CD4-positive, alpha-beta T cell treated with Interleukin-17A for 4 hours (primary cell): Measurements from ENCODE around the gene XPNPEP1.

Experiments
- DNase-seq: peaks from one replicate; pipeline ENCODE4 v3.0.0-alpha.2; 2020; ENCODE audit warnings: mixed read lengths

The XPNPEP1 gene

DNA sequence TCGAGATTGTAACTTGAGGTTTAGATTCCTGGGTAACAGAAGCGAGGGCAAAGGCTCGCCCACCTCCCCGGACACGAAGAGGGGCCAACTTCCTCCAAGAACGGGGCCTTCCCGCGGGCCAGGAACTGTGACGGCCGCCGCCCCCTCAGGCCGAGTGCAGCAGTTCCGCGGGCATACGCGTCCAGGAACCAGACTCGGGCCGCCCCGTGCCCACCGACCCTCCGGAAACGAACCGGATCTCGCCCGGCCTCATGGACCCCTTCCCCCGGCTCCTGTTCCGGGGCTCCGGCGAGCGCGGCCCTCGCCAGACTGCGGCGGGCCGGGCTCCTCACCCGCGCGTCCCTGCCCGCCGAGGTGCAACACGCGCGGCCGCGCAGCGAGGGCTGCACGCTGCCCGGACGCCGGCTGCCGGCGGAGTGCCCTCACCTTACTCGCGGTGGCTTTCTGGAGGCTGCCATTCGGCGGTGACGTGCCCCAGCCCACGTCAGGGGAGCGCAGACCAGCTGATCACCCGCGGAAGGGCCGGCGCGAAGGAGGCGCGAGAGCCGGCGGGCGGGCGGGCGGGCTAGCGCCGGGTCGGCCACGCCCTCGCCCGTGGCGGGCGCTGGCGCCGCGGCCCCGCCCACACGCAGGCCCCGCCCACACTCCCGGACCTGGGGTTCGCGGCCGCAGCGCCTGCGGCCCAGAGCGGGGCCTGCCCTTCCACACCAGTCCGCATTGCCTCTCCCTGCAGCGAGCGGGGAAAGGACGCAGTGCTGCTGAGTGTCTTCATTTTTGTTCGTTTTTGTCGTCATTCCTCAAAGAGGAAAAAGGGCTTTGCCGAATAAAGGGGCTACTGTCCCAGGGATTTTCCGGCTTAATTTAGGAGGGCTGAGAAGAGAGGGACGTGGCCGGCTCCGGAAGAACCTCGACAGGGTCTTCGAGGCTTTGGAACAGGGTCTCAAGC, at the start of gene XPNPEP1:
Gene XPNPEP1 (minus strand): TSS at position 536 of the 946 bp plus-strand sequence. CDS start 78 bp downstream, at position 458.
- DNase-seq: peak; percentile 87

DNA sequence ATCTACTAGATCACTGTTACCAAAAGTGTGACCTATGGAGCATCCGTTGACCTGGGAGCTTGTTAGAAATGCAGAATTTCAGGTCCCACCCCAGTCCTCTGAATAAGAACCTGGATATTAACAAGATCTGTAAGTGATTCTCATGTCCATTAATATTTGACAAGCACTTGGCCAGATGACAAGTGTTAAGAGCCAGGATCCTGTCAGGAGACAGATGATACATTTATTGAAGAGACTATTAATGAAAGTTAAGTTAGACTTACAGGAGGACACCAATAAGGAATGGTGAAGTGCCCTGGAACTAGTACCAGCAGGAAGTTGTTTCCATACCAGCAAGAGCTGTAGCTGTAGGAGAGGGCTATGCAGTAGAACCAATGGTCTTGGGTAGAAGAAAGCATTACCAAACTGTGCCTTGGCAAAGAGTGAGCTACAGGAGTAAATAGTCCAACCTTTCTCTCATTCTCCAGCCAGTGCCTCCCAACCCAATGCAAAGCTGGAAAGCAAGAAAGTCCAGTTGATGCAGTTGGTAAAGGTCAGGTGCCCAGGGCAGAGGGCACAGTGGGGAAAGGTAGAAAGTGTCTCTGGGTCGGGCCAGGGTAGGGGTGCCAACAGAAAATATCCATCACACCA, 49.2 kb upstream of the XPNPEP1 start:
- DNase-seq: no peak

DNA sequence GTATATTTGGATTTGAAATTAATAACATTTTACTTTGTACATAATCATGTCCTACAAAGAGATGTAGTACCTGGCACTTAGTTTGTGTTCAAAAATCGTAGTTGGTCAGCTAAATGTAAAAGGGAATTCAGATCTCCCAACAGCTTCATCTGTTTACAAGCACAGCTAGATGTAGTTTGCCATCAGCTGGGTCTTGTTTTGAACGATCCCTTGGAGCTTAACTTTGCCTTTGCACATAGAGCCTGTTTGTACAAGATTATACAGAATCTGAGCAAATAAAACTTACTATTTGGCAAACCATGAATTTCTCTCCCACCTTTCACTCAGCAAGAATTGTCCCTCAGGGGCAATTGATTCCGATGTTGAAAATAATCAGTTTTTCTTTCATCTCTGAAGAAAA, 48.3 kb upstream of the XPNPEP1 start:
- no peak for DNase-seq

DNA sequence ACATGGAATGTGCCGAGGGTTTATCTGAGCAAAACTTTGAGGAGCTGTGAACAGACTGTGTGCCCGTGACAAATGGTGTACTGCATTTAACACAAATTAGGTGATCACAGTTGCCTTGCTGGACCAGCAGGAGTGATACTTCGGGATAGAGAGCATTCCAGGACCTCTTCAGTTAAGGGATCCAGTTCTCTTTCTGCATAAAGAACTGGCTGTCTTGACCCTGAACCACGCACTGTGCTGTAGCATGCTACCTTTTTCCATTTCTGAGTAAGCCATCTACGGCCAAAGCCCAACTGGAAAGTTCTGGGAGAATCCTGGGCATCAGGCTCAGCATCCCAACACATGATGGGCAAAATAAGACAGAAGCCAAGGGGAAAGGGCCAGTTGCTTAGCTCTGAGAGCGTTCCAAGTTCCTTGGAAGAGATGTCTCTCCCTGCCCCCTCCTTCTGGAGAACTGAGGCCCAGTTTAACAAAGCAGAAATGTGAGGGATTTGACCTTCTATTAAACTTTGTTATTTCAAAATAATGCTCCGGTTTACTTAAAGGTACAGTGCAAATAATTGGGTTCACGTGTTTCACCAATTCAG, 46.5 kb upstream of the XPNPEP1 start:
- DNase-seq: no peak

DNA sequence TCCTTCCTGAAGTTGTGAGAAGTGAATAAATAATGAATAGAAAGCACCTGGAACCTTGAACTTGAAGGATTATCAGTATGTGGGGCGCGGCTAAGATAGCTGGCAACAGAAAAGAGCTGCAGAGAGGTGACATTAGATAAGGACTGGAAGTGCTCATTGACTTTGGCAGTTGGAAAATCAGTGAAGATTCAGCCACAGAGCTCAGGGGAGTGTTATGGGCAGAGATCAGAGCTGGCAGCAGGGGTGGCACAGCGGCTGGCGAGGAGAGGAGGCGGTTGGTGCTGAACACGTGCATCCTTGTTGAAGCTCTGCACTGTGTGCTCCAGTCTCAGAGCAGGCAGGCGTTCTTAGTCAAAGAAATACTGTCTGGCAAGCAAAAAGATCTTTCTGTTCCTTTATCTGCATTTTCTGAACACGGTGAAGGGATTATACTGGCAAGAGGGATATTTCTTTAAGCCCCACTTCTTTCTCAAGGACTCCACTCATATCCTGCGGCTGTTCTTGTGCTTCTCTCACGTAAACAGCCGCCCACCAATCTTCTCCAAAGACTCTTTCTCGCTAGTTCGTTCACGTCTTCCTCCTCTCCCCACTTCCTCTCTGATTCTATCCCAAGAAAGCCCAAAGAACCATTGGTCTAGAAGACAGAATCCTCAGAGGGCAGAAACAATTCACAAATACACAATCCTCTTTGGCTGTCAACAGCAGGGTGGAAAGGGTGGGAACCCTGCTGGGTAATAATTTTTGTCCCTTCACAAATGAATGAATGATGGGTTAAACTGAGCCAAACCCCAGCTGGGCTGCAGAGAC, 45.8 kb upstream of the XPNPEP1 start:
- no peak for DNase-seq

DNA sequence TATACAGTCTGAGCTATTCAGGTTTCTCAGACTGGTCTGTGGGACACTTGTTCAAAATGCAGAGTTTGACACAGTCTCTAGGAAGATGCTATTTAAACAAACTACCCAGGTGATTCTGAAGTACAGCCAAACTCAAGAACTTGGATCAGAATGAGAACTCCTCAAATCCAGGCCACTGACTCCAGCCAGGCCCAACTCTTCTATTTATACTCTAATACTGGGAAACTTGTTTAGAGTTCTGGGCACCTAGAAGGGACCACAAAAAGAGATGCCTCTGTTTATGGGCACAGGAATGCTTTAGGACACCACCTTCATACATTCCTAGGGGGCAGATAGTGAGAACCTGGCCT, 44.4 kb upstream of the XPNPEP1 start:
- no peak for DNase-seq

DNA sequence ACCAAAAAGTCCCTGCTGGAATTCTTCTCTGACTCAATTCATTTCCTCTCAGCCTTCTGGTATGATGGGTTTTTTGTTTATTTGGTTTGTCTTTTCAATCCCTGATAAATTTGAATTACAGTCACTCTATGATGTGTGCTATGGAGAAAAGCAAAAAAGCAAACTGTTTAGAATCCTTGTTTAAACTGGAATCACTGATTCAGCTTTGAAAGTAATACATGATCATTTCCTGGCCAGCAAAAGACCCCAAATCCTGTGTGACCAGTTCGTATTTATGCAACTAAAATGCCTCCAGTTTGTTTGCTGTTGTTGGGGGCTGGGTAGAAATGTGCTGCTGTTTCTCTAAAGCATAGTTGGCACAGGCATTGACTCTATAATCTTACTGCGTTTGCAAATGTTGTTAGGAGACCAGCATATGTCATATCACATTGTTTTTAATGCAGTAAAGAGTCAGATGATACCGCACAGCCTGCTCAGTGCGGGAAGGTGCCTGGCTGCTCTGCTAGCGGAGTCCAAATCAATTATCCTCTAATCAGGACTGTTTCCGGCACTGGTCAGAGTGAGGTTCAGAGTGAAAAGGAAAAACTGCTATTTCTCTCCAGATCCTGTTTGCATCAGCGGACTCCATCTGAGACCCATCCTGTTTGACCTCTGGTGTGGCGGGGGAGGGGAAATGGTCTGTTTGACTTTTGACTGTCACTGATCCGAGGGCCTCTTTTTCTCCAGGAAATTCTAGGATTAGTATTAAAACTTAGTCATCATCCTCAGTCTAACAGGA, 43.8 kb upstream of the XPNPEP1 start:
- no peak for DNase-seq

DNA sequence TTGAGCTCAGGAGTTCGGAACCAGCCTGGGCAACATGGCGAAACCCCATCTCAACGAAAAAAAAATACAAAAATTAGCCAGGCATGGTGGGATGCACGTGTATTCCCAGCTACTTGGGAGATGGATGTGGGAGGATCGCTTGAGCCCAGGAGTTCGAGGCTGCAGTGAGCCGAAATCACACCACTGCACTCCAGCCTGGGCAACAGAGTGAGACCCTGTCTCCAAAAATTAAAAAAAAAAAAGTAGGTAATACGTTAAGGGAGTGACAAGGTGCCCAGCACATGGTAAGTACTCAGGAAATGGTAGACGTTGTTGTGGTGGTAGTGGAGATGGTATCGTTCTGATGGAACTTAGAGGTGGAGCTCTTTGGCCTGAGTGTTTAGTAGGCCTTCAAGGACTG, 41.0 kb upstream of the XPNPEP1 start:
- DNase-seq: no peak

DNA sequence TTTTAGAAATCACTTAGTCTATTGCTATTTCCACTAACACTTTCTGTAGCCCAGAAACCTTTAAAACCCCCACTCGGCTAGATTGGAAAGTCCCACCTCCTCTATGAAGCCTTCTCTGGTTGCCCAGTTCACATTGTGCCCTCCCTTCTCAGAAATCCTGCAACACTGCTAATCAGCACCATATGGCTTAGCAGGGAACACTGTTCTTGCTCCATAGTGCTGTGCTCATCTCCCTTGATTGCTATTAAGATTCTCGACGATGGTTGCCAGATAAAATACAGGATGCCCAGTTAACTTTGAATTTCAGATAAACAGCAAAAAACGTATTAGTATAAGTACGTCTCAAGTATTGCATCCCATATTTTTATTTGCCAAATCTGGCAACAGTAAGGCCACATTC, 40.1 kb upstream of the XPNPEP1 start:
- DNase-seq: no peak

DNA sequence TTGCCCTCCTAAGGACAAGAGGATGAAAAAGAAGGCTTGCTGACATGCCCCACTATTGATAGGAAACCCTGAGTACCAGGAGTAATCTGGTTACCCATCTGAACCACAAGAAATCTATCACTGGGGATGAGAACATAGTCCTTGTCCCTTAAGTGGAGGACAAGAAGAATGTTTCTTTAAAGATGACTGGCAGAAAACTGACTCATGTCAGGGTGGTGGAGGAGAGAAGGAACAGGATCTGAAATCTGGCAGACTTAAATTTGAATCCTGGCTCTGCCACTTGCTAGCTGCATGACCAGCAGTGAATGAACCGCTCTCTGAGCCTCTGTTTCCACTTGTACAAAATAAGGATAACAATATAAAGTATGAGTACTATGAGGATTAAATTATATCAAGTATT, 38.9 kb upstream of the XPNPEP1 start:
- no peak for DNase-seq

DNA sequence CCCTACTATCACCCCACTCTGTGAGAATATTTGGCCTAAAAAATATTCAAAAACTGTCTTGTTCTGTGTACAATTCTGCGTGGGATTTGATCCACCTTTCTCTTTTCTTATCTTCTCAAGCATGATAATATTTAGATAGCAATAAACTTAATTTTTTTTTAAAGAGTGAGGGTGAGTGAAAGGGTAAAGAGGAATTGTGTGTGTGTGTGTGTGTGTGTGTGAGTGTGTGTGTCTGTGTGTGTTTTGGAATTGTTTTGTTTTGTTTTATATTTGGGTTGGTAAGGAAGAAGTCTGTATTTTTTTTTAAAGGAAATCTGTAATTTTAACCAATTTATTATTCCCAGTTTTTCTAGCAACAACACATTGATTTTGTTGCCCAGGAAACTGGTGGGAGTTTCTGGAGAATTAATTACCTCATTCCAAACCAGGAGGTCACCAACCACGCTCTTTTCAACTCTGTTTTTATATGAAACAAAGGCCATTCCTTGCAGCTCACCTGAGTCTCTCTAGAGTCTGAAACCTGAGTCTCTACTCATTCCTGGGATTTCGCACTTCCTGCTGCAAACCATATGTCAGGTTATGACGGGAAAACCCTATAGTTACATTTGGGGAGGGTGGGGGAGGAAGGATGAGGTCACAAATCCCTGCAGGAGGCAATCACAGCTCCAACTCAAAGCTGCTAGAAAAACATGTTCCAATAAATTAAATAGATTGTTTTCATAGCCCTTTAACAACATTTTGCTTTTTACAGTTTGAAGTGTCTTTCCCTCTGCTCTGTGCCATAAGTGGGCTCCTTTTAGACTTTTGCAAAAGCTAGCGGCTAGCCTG, 38.1 kb upstream of the XPNPEP1 start:
- no peak for DNase-seq

DNA sequence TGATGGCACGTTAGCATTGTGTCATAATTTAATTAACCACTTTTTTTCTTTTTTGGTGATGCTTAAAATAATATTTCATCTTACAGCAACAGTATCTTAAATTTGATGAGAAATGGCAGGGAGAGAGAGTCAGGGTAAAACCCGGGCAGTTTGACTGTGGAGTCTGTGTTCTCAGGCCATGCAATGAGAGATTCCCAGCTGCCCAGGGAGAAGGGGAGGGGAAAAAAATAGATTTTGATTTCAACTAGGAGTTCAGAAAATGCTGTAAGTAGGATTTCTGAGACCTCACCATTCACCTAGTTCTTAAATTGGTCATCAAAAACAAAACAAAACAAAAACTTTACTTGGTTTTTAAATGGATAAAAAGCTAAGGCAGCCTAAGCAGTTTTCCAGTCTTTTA, 37.4 kb upstream of the XPNPEP1 start:
- no peak for DNase-seq

DNA sequence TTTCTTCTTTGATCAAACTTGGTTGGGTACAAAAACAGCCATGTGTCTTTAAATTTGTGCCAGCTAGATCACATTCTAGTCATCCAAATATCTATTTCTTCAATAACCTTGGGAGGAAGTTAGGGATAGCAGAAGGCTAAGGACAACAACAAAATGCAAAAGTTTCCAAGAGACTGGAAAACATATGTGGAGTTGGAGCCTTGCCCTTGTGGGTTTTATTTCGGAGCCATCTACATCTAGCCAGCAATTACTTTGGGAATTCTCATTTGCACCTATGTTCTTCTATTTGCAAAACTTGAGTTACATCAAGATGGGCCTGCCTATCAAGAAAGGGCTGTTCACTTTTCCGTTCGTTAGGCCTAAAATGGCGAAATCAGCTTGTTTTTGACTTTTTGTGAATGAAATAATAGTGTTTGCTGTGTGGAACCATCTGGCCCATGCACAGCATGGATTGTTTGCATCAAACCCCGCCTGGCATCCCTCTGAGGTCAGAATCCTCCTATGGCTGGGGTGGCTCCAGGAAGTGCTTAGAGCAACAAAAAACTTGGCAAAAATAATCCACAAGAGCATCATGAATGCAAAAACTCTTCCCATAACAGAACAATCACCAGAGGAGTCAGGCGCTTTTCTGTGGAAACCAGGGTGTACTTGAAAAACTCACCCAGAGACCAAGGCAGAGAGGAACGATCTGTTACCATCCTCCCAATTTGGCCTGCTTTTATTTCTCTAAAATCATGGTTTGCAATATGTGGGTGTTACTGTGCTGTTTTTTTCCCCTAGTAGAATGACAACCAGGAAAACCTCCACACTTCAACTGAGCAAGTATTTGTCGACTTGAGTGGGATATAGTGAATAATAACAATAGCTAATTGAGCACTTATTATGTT, 36.2 kb upstream of the XPNPEP1 start:
- no peak for DNase-seq

DNA sequence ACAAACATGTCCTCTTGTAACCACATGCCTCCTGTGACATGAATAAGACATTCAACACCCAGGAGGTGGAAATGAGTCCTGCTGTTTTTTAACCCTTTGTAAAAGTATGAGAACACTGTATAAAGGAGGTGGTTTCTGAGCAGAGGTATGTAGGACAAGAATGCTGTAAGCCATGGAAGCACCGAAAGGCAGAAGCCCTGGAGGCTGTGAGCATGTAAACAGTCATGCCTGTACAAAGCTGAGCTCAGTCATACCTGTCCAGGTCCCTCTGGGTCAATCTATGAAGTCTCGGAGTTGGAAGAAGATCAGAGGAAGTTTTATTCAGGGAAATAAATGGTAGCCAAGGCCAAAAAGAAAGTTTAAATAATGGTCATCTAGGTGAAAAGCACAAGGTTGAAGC, 34.7 kb upstream of the XPNPEP1 start:
- DNase-seq: no peak

DNA sequence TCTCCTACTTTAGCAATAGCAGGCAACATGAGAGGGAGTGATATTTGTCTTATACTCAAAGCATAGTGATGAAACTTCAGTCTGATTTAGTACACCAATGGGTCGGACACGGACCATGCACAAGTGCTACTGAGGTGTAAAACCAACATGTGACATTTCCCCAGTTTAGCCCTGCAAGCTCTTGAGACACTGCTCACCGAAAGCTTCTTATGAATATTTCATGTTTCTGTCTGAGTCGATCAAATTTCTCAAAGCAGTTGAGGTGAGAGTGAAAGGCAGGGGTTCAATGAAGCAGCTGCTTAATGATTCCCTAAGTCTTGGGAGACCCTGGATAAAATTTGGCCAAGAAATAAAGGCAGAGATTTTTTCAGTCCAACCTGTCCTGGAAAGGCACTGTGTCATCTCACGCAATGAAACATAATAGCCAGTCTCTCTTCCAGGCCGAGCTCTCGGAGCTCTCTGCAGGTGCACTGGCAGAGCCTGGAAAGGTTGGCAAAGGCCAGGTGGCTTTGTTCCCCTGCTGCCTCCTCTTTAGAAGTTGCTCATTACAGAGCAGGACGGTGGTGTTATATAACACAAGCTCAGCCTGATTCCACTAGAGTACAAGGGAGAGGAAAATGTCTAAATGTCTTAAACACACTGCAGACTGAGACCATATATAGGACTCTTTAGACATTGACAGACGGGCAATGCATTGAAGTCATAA, 33.9 kb upstream of the XPNPEP1 start:
- DNase-seq: no peak

DNA sequence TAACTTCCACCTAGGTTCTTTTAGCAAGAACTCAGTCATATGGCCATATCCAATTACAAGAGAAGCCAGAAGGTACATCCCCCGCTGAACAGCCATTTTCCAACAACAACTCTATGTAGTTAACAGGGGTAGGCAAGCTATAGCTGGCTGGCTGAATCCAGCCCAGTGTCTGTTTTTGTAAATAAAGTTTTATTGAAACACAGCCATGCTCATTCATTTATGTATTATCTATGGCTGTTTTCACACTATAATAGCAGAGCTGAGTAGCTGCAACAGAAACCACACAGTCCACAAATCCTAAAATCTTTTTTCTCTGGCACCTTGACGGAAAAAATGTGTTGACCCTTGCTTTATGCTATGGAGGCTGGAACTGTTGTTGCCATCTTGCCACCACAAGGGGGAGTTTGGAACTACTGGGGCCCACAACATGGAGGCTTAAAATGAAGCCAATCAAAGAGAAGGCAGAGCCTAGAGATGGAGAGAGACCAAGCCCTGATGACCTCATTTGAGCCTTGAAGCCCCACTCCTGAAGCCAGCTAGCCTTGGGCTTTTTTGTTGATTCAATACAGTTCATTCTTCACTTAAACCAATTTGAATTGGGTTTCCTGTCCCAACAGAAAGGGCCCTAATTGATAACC, 33.3 kb upstream of the XPNPEP1 start:
- peak; percentile 33 for DNase-seq

DNA sequence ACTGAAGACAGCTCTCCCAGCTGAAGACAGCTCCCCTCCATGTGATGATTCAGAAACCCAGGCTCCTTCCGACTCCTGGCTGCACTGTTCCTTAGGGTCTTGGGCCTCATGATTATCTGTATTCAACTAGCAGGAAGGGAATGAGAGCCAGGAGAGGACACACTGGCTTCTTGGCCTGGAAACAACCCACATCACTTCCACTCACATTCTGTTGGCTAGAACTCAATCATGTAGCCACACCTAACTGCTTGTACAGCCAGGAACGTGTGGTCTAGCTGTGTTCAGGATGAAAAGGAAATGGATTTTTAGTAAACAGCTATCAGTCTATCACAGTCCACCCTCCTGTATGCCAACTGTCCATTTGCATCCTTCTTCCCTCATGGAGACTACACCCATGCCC, 30.5 kb upstream of the XPNPEP1 start:
- DNase-seq: no peak

DNA sequence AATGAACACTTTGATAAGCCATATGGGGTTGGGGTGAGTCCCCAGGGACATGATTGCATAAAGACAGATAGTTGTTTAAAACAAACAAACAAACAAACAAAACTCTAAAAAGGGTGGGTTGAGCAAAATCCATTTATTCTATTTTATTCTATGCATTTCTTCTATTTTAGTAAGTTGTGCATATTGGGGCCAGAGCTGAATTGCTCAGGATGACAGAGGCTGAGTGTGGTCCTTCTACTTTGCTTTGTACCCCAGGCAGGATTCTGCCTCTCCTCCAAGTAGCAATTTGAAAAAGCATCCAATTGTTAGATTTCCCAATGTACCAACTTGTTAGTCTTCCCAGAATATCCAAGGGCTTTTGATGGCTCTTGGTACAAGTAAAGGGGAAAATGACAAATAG, 29.2 kb upstream of the XPNPEP1 start:
- no peak for DNase-seq
